ENCODE results near the gene PTGER3.
"Not testable (repeated sequence)": the region's sequence is repeated elsewhere in the genome, so short reads cannot be mapped to it uniquely, and the experiment has no call there.

PTGER3 gene

GRCh38 chr1:70941563-70941962 lies 106.1 kb downstream of the PTGER3 start:
- DNase-seq, result no peak

GRCh38 chr1:70940398-70940797 lies 107.2 kb downstream of the PTGER3 start:
- DNase-seq, result not testable (repeated sequence)

- no peak for DNase-seq
These were observed 113.2 kb downstream of the PTGER3 start for GRCh38 chr1:70934194-70934961.

- no peak for DNase-seq
These were observed 117.6 kb downstream of the PTGER3 start for GRCh38 chr1:70930062-70930461.

GRCh38 chr1:70922196-70922595 lies 125.4 kb downstream of the PTGER3 start:
- no peak for DNase-seq
